T1000 (cell line): ENCODE data around the gene LCN9.
"Not testable (repeated sequence)": the region's sequence is repeated elsewhere in the genome, so short reads cannot be mapped to it uniquely, and the experiment has no call there.

Experiments
- DNase-seq: peaks from one replicate; lab custom pipeline; 2025; ENCODE audit warnings: mixed read lengths; lab: John Stamatoyannopoulos, UW

Gene LCN9

DNA sequence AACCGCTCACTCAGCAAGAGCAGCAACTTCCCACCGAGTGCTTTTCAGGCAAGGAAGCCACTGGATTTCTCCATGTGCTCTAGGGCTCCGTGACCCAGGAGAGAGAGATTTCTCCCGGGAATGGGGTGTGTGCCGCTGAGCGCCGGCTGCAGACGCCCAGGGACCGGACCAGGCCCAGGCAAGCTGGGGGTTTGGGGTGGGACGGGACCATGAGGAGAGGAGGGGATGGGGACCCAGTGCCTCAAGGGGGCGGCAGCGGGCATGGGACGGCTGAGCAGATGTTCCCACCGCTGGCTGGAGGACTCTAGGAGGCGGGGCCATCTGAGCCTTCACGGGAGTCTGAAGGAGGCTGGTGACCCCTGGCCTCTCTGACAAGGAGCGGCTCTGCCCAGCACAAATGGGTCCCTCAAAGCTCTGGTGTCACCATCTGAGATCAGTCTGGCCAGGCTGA is 8.5 kb downstream of the LCN9 start:
- no peak for DNase-seq

DNA sequence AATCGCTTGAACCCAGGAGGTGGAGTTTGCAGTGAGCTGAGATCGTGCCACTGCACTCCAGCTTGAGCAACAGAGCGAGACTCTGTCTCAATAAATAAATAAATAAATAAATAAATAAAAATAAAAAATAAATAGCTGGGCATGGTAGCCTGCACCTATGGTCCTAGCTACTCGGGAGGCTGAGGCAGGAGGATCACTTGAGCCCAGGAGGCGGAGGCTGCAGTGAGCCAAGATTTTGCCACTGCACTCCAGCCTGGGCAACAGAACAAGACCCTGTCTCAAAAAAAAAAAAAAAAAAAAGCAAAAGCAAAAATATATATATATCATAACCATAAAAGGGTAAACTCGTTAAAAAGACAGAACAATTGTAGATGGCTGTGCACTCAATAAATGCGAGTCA is 9.7 kb downstream of the LCN9 start:
- DNase-seq = not testable (repeated sequence)

GRCh38 chr9:135673941-135674340 is 10.8 kb downstream of the LCN9 start:
- no peak for DNase-seq

- DNase-seq = no peak
Observed at GRCh38 chr9:135674977-135675376, 11.9 kb downstream of the LCN9 start.

GRCh38 chr9:135676891-135677290 is 13.8 kb downstream of the LCN9 start:
- DNase-seq = no peak

DNA sequence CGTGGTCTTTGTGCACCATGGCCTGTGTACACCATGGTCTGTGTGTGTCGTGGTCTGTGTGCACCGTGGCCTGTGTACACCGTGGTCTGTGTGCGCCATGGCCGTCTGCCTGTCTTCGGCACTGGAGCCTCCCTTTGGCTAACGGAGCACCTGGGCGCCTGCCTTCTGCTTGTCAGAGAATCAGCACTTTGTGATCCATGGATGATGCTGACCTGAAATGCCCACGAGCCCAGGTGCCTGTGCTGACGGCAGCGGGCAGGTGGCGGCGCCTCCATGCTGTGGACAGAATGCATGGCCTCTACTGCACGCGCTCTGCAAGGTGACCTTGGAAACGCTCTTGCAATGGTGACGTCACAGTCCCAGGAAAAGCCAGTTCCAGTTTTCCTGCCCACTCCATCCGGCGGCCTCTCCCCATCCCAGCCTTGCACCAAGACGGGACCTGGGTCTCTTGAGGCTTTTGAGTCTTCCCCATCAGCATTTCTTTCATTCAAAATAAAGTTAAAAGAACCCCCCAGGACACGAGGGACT is 14.6 kb downstream of the LCN9 start:
- no peak for DNase-seq

DNA sequence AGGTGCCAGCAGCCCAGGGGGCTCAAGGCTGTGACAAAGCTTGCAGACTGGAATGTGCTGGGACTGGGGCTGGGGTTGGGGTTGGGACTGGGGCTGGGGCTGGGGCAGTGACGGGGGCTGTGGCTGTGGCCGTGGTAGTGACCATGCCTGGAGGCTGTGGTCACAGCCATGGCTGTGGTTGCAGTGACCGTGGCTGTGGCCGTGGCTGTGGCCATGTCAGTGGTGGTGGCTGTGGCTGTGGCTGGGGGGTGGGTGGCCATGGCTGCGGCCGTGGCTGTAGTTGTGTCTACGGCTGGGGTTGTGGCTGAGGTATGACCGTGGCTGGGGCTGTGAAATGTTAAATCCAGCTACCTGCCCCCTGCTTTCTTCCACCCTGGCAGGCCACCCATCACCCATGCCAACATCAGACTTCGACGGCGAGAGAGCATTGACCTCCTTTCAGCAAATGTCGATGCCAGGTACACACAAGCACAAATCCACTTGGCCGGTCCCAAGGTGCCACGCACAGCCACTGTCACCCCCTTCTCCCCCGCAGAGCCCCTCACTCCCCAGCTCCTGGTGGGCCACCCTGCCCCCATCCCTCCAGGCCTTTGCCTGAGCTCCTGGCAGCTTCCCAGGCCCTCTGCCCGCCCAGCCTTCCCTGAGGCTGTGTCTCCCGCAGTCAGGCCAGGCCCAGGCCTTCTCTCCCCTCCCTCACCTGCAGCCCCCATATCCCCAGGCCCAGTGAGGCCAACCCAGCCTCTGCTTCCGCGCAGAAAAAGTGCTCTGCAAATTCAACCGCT is 15.3 kb downstream of the LCN9 start:
- no peak for DNase-seq

GRCh38 chr9:135680056-135680455 is 16.9 kb downstream of the LCN9 start:
- no peak for DNase-seq

DNA sequence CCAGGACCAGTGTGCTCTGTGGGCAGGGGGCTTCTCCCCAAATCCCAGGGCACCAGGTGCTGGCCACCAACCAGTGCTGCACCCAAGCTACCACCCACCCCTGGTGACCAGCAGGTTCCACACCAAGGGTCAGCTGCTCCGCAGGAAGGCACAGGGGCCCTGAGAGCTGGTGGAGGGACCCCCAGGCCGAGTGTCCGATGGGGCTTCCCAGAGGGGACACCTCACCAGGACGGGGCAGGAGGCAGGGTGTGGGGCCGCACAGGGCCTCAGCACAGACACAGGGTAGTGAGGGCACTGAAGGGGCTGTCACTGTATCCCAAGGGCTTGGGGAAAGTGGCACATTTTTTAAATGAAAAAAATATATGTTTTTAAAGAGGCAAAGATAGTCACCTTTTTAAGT is 18.1 kb downstream of the LCN9 start:
- no peak for DNase-seq

DNA sequence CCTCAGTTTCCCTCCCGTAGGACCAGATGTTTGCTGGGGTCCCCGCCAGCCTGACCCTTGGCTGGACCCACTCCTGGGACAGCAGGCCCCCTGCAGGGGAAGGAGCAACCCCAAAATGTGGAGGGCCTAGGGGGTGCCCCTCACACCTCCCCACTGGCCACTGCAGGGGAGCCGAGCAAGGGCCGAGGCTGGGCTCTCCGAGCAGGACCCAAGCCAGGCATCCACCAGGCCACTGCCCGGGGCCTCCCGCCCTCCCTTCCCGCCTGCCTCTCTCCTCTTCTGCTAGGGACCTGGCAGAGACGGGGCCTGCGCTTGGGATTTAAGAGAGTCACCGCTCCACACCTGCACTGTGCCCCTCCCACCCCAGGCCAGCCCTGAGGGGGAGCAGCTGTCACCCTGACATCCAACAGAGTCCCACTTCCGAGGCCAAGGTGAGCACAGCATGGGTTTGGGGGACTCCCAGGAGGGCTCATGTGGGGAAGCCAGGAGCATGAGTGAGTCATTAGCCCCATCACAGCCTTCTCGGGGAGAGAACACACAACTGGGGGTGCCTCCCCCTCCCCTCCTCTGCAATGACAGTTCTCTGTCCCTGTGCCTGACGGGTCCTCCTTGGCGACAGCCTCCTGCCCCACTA is 20.4 kb downstream of the LCN9 start:
- no peak for DNase-seq

DNA sequence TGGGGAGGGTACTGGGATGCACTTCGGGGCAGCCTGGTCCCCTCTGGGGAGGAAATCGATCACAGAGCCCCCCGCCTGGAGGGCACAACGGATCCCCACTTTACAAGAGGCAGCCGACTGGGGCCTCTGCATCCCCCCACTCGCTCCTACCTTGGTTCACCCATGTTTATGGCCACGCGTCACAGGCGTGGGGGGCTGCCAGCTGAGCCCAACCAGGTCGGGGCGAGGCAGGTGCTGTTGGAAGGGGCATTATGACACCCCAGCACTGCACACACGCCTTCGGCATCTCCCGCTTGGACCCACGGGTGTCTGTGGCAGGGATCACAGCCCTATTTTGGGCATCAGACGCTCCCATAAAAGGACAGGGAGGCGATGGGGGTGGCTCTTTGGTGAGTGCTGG is 21.6 kb downstream of the LCN9 start:
- no peak for DNase-seq

GRCh38 chr9:135687216-135687615 is 24.1 kb downstream of the LCN9 start:
- no peak for DNase-seq

GRCh38 chr9:135689011-135689410 is 25.9 kb downstream of the LCN9 start:
- DNase-seq = no peak

- no peak for DNase-seq
Observed at GRCh38 chr9:135690836-135691570, 27.9 kb downstream of the LCN9 start.

GRCh38 chr9:135692410-135692809 is 29.3 kb downstream of the LCN9 start:
- DNase-seq = no peak

DNA sequence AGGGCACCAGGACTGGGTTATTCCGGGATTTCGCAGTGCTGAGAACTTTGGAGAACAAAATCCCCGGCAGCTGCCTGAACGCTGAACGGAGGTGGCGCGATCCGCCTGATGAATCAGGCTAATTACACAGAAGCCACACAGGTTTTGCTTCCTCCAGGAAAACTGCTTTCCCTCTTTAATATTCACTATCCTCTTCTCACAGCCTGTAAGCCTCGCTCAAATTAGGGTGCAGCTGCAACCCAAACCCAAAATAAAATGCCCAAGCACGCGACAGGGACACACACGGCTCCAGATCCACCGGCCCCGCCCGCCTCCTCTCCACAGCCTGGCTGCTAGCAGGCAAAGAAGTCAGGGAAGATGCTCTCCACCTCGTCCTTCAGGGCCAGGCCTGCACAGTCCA is 30.2 kb downstream of the LCN9 start:
- DNase-seq = no peak

GRCh38 chr9:135693771-135694170 is 30.7 kb downstream of the LCN9 start:
- DNase-seq = no peak

- DNase-seq = no peak
Observed at GRCh38 chr9:135694414-135694813, 31.3 kb downstream of the LCN9 start.

- no peak for DNase-seq
Observed at GRCh38 chr9:135695036-135695435, 31.9 kb downstream of the LCN9 start.

DNA sequence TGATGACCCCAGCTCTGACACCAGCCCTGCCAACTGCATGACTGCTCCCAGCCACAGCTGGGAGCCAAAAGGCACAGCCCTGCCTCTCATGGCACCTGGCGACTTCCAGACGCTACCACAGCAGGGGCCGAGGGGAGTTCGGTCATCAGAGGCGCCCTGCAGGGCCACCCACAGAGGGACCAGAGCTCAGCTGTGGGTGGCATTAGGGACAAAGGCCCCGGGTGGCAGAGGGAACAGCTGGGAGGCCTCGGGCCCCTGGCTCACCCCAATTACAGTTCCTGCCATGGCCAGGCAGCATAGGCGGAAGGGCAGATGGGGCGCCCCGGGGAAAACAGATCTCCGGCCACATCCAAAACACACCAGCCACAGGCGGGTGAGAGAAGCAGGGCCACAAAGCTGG is 32.5 kb downstream of the LCN9 start:
- no peak for DNase-seq

DNA sequence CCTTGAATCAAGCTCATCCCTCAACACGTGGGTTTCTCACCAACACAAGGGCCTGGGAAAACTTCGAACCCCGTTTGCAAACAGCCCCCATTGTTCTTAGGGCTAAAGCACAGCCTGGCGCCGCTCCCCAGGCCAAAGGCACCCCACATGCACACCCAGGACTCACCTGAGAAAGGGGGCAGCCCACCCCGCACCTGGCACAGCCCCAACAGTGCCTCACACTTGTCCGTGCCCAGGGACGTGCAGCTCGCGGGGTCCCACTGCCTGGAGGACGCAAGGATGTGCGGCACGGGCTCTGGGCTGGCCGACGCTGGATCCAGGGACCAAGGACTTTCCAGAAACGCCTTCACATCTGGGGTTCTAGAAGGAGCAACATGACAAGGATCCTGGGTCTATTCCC is 33.3 kb downstream of the LCN9 start:
- DNase-seq = no peak

GRCh38 chr9:135697226-135697625 is 34.1 kb downstream of the LCN9 start:
- DNase-seq = no peak

- no peak for DNase-seq
Observed at GRCh38 chr9:135698236-135698635, 35.1 kb downstream of the LCN9 start.
